ENCODE results near the gene MYO7A. TPM values are rescaled to one million over a fixed set of nuclear protein-coding genes. Genes with fewer than 3 reads are reported as not detected.
A peak's percentile ranks its signal among the peaks of the same experiment; 100 is the strongest.

MYO7A gene
- total RNA-seq, 1 donor from 2014 or later: 2.2 TPM

DNA sequence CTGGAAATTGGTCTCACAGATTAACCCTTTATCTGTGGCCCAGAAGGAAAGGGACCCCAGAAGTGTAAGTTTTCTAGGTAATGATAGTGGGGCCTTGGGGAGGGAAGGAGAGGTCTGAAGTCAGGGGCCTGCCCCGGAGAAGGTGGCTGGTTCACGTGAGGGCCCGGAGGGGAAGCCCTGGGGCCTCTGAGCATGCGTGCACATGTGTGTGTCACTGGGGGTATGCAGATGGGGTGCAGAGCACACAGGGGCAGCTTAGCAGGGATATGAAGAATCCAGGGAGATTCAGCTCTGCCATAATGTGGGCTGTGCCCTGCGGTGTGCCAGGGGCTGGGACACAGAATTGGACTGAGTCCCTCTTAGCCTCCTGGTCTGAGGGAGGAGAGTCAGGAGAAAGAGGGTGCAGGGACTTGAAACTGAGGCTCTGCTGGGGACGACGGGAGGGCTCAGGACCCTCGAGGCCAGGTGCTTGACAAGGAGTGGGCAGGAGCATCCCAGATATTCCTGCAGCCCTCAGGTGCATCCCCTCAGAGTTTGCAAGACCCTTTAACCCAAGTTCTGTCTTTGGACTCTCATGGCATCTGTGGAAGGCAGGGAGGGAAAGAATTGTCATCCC is 15.5 kb downstream of the MYO7A start:
- no peak overlapping the region for H3K27ac Mint-ChIP-seq
- TF ChIP-seq, protein P1, sequence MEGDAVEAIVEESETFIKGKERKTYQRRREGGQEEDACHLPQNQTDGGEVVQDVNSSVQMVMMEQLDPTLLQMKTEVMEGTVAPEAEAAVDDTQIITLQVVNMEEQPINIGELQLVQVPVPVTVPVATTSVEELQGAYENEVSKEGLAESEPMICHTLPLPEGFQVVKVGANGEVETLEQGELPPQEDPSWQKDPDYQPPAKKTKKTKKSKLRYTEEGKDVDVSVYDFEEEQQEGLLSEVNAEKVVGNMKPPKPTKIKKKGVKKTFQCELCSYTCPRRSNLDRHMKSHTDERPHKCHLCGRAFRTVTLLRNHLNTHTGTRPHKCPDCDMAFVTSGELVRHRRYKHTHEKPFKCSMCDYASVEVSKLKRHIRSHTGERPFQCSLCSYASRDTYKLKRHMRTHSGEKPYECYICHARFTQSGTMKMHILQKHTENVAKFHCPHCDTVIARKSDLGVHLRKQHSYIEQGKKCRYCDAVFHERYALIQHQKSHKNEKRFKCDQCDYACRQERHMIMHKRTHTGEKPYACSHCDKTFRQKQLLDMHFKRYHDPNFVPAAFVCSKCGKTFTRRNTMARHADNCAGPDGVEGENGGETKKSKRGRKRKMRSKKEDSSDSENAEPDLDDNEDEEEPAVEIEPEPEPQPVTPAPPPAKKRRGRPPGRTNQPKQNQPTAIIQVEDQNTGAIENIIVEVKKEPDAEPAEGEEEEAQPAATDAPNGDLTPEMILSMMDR (IDR thresholded peaks at IDR 0.05; ENCODE audit: unreplicated experiment): no peak
- DNase-seq (ENCODE audit: low spot score in 2 of 2, unreplicated experiment in 2 of 2): no peak
- no peaks in the 10 kb centered on the region for H3K36me3 Mint-ChIP-seq
- peaks cover 14% of the 10 kb centered on the region for H3K4me1 Mint-ChIP-seq
- no peak overlapping the region for H3K4me3 Mint-ChIP-seq
- peaks cover 17% of the 10 kb centered on the region for H3K27me3 Mint-ChIP-seq (ENCODE audit: low read depth)
- no peaks in the 10 kb centered on the region for H3K9me3 Mint-ChIP-seq

DNA sequence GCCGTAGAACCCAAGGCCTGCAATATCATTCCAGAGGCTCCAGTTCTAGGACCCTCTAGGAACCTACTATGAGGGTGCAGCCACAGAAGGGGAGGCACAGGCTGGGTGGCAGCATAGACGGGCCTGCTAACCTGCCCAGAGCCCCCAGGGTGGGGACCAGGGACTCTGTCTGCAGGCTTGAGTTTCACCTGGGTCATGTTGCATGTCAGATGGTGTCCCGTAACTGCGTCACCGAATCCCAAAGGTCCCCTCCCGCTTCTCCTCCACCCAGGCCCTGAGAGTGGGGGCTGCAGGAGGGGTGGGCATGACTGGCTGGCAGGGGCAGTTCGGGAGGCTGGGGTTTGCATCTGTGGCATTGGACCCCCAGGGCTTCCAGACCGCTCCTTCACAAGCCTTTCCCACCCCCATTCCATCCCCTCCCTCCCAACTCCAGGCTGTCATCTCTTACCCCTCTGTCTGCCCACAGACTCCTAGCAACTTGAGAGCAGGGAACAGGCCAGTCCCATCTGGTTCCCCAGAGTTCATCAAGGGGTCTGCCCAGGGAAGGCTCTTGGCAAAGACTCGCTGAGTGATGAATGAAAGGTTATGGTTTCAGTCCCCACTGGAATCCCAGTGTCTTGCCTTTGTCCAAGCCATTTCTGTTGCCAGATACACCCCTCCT is 16.3 kb downstream of the MYO7A start:
- peaks cover 14% of the 10 kb centered on the region for H3K4me1 Mint-ChIP-seq
- H3K27me3 Mint-ChIP-seq (ENCODE audit: low read depth): peaks cover 21% of the 10 kb centered on the region
- H3K9me3 Mint-ChIP-seq: no peaks in the 10 kb centered on the region
- TF ChIP-seq, protein P1 (IDR thresholded peaks at IDR 0.05; ENCODE audit: unreplicated experiment): no peak
- no peak overlapping the region for H3K27ac Mint-ChIP-seq
- DNase-seq (ENCODE audit: low spot score in 2 of 2, unreplicated experiment in 2 of 2): no peak
- H3K4me3 Mint-ChIP-seq: no peak overlapping the region
- no peaks in the 10 kb centered on the region for H3K36me3 Mint-ChIP-seq

DNA sequence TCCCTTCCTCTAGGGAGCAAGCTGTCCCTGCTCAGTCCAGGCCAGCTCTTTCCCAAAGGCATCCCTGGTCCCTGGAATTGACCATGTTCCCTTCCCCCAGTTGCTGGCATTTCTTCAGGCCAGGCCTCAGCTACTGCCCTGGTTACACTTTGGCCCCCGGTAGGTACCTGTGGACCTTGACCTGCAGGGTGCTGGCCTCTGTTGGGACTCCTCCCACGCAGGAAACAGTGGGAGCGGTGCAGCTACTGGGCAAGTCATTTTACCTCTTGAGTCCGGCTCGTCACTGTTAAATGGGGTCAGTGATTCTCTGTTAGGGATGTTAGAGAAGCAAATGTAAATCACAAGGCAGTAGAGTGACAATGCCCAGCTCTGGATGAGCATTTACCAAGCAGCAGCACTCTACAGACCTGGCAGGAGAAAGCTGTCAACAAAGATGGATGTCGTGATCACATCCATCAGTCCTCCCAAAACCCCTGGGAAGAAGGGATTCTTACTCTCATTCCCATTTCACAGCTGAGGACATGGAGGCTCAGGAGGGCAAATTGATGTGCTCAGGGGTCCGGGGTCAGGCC is 16.9 kb downstream of the MYO7A start:
- Mint-ChIP-seq H3K27ac (no peak overlapping the region), H3K9me3 (no peaks in the 10 kb centered on the region), H3K27me3 (ENCODE audit: low read depth) (peaks cover 21% of the 10 kb centered on the region), H3K4me1 (peaks cover 14% of the 10 kb centered on the region), H3K36me3 (no peaks in the 10 kb centered on the region), H3K4me3 (no peak overlapping the region)
- DNase-seq (ENCODE audit: low spot score in 2 of 2, unreplicated experiment in 2 of 2): no peak
- TF ChIP-seq, protein P1 (IDR thresholded peaks at IDR 0.05; ENCODE audit: unreplicated experiment): no peak

DNA sequence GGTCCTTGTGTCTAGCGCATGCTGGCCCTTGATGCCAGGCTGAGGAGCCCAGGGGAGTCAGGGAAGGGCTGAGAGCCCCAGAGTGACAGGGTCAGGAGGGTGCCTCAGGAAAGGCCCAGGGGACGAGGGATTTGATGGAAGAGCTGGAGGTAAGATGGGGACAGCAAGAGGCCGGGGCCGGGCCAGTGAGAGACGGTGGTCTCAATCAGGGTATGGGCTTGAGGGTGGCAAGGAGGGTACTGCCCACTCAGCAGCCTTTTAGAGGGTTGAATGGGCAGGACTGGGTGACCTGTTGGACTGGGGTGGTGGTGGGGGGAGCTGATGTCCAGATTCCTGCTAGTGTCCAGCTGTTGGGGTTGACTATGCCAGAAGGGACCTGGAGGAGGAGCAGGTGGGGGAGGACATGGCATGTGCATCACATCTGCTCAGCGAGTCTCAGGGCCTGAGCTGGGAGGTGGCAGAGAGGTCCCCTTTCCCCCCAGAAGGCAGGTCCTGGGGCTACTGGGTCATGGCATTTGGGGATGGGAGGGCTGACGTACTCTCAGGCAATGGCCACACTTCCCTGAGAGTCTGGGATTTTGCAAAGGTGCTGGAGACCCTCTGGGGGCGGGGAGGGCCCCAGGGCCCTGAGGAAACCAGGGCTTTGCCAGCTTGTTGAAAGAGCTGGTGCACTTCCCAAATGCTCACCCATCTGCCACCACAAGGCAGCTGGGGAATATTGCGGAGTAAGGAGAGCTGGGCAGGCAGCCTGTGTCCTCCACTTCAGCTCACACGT is 18.4 kb downstream of the MYO7A start:
- TF ChIP-seq, protein P1 (IDR thresholded peaks at IDR 0.05; ENCODE audit: unreplicated experiment): no peak
- Mint-ChIP-seq H3K36me3 (no peaks in the 10 kb centered on the region), H3K4me3 (peak overlapping the region; percentile 30), H3K27me3 (ENCODE audit: low read depth) (peaks cover 21% of the 10 kb centered on the region), H3K9me3 (no peaks in the 10 kb centered on the region), H3K27ac (no peak overlapping the region), H3K4me1 (peaks cover 15% of the 10 kb centered on the region)
- DNase-seq (ENCODE audit: low spot score in 2 of 2, unreplicated experiment in 2 of 2): no peak

DNA sequence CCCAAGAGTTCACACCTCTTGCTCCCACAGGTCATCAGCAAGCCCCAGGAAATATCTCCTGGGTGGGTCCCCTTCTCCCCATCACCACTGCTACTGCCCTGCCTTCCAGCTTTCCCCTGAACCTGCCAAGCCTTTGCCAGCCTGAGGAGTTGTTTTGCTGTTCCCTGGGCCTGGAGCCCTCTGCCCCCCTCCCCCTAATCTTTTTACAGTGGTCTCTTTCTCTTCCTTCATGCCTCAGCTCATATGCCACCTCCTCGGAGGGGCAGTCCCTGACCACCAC is 18.9 kb downstream of the MYO7A start:
- Mint-ChIP-seq H3K36me3 (no peaks in the 10 kb centered on the region), H3K4me1 (peaks cover 18% of the 10 kb centered on the region), H3K4me3 (no peak overlapping the region), H3K27me3 (ENCODE audit: low read depth) (peaks cover 21% of the 10 kb centered on the region), H3K9me3 (no peaks in the 10 kb centered on the region), H3K27ac (no peak overlapping the region)
- TF ChIP-seq, protein P1 (IDR thresholded peaks at IDR 0.05; ENCODE audit: unreplicated experiment): no peak
- no peak for DNase-seq (ENCODE audit: low spot score in 2 of 2, unreplicated experiment in 2 of 2)

Measured in mesothelial cell of epicardium (in vitro differentiated cells).